Panc1 (cell line): ENCODE measurements around the gene AGRN. TPM values are rescaled to one million over a fixed set of nuclear protein-coding genes. Genes with fewer than 3 reads are reported as not detected.
A peak's percentile ranks its signal among the peaks of the same experiment; 100 is the strongest.

Experiments used
- ATAC-seq: fragments of 200-7000 bp; cut with Tn5 transposase; 2 replicates; pipeline ENCODE4 v1.9.1; 2020; ENCODE audit warnings: mild to moderate bottlenecking, moderate library complexity
- Bru-seq: library from RNA; stranded (reverse); fragments of 400-500 nt; gene quantifications from one replicate; lab custom pipeline; 2021; lab: Mats Ljungman, UMichigan
- BruChase-seq, 2 experiments: library from RNA; stranded (reverse); fragments of 400-500 nt; gene quantifications; one replicate each; lab custom pipeline; 2021; lab: Mats Ljungman, UMichigan
- BruUV-seq: library from RNA; stranded (reverse); fragments of 400-500 nt; replicated peaks from 2 replicates; lab custom pipeline; 2021; lab: Mats Ljungman, UMichigan
- CTCF ChIA-PET: fragments of 300-600 bp; sonication (Branson Sonifier 250); formaldehyde crosslinking; loops from one replicate; lab custom pipeline; 2022; ENCODE audit warnings: antibody characterized with exemption; lab: Charles Lee
- POLR2A ChIA-PET: fragments of 300-600 bp; sonication (Branson Sonifier 250); formaldehyde crosslinking; loops from one replicate; lab custom pipeline; 2022; ENCODE audit warnings: antibody characterized with exemption; lab: Charles Lee
- DNase-seq: peaks from one replicate; pipeline ENCODE4 v3.0.0-alpha.2; 2010; ENCODE audit warnings: low read depth, low spot score
- H3K27ac ChIP-seq: 2 replicates; pipeline ENCODE4 v1.5.1; 2011; ENCODE audit warnings: mild to moderate bottlenecking, low read length, inconsistent platforms
- H3K27me3 ChIP-seq: fragments of 200-500 bp; sonication (Bioruptor generic); 2 replicates; pipeline ENCODE4 v1.6.0; 2014; ENCODE audit warnings: low read length, inconsistent platforms; ENCODE audit not compliant: control insufficient read depth, insufficient read depth
- H3K36me3 ChIP-seq: fragments of 200-500 bp; sonication (Bioruptor generic); 2 replicates; pipeline ENCODE4 v1.5.1; 2014; ENCODE audit warnings: inconsistent platforms, mild to moderate bottlenecking, low read length, moderate library complexity; ENCODE audit not compliant: control insufficient read depth, insufficient read depth
- H3K4me1 ChIP-seq: 2 replicates; pipeline ENCODE4 v1.5.1; 2011; ENCODE audit warnings: inconsistent platforms, mild to moderate bottlenecking, low read length, moderate library complexity; ENCODE audit not compliant: control insufficient read depth, insufficient read depth
- H3K4me3 ChIP-seq, 2 experiments: 2 replicates each; pipeline ENCODE4 v1.5.1; 2011 to 2012; ENCODE audit warnings: low read depth in 2 of 2, low read length in 2 of 2, mild to moderate bottlenecking in 2 of 2, inconsistent platforms in 1 of 2, moderate library complexity in 1 of 2
- H3K9me3 ChIP-seq: fragments of 200-500 bp; sonication (Bioruptor generic); 2 replicates; pipeline ENCODE4 v1.5.1; 2014; ENCODE audit warnings: low read depth, mild to moderate bottlenecking, inconsistent platforms, low read length, moderate library complexity; ENCODE audit not compliant: control insufficient read depth, insufficient read depth
- CTCF ChIP-seq: fragments of 450-650 bp; IDR thresholded peaks from 2 replicates; pipeline ENCODE4 v1.5.1; 2017; ENCODE audit warnings: mild to moderate bottlenecking
- POLR2AphosphoS5 ChIP-seq: IDR thresholded peaks from 2 replicates; pipeline ENCODE4 v1.6.1; 2012; ENCODE audit warnings: mild to moderate bottlenecking, low read depth, low read length, moderate library complexity
- SIN3A ChIP-seq: IDR thresholded peaks from 2 replicates; pipeline ENCODE4 v1.6.1; 2012; ENCODE audit warnings: low read depth, mild to moderate bottlenecking, low read length, moderate library complexity, borderline replicate concordance; ENCODE audit not compliant: insufficient read depth
- TCF7L2 ChIP-seq: IDR thresholded peaks from 2 replicates; pipeline ENCODE4 v1.6.1; 2011; ENCODE audit warnings: mild to moderate bottlenecking, low read depth, low read length, inconsistent platforms
- in situ Hi-C: cut with HindIII; loops from 2 replicates; pipeline ENCODE4 v1.10.0; 2016; ENCODE audit warnings: low sequenced_read_pairs, low pct_unique_long_range_greater_than_20kb
- intact Hi-C: fragments of 100-400 bp; cut with micrococcal nuclease; formaldehyde crosslinking; loops from one replicate; pipeline ENCODE4 v1.10.0; 2022; ENCODE audit not compliant: unreplicated experiment
- long read RNA-seq: library from polyadenylated mRNA; unstranded; transcript quantifications from one replicate; pipeline ENCODE4 v2.0.0, GENCODE V29; 2021; ENCODE audit not compliant: unreplicated experiment
- polyA plus RNA-seq: library from polyadenylated mRNA; unstranded; fragments of >200 nt; gene quantifications from one replicate; pipeline ENCODE4 v1.2.1, GENCODE V29; 2012; ENCODE audit warnings: missing spikeins; ENCODE audit not compliant: insufficient read length
- total RNA-seq: library from RNA; stranded (reverse); gene quantifications from one replicate; pipeline ENCODE4 v1.2.1, GENCODE V29; 2021; ENCODE audit not compliant: unreplicated experiment
- TF ChIP-seq, protein P1 (sequence below), 2 experiments: IDR thresholded peaks; 2 replicates each; pipeline ENCODE4 v1.6.1; 2011 to 2012; ENCODE audit warnings: low read depth in 2 of 2, control low read depth in 1 of 2, low read length in 1 of 2, mild to moderate bottlenecking in 1 of 2, moderate library complexity in 1 of 2; ENCODE audit not compliant: insufficient read depth in 1 of 2

The AGRN gene
- total RNA-seq, result 153 TPM
- polyA plus RNA-seq, result 160 TPM
- Bru-seq, nascent RNA, result percentile 56 among the genes with signal in this experiment
- percentile 69 among the genes with signal in this experiment for BruChase-seq, experiment 1, labeled RNA remaining after a 2-hour chase
- BruChase-seq, experiment 2, labeled RNA remaining after a 6-hour chase, result percentile 75 among the genes with signal in this experiment
- long read RNA-seq, partial matches to known transcripts, result 100 of 140 reads
- long read RNA-seq, other reads (novel, unspliced or antisense), result 36 of 140 reads

DNA sequence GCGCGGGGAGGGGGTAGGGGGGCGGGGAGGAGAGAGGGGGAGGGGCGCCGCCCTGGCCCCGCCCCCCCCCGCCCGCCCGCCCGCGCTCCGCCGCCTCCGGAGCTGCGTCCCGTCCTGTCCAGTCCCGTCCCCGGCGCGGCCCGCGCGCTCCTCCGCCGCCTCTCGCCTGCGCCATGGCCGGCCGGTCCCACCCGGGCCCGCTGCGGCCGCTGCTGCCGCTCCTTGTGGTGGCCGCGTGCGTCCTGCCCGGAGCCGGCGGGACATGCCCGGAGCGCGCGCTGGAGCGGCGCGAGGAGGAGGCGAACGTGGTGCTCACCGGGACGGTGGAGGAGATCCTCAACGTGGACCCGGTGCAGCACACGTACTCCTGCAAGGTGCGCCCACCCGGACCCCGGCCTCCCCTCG lies at the start of gene AGRN:
AGRN (plus strand) TSS at position 121 of the 405 bp plus-strand sequence; CDS start at position 174, 53 bp downstream.
- intact Hi-C loops, result loop anchor here (10.0 kb wide), 1 partner anchor 45 kb away; no protein-coding TSS in a partner anchor
- BruUV-seq, result no TSS peak
- ATAC-seq (peak; percentile 49), DNase-seq (no peak)
- POLR2A ChIA-PET, result interaction anchor here (0.6 kb wide), 1 partner anchor 18 kb away, joined by 7 read pairs; no protein-coding TSS in a partner anchor
- TF ChIP-seq SIN3A, result no peak
- TF ChIP-seq TCF7L2, result no peak
- CTCF ChIA-PET, result interaction anchor here (0.6 kb wide), 1 partner anchor 44 kb away, joined by 5 read pairs; no protein-coding TSS in a partner anchor
- H3K27me3 ChIP-seq, result no peaks in the 10 kb centered on the region
- in situ Hi-C loops, result no loop called here
- peaks cover 43% of the 10 kb centered on the region for H3K4me1 ChIP-seq
- H3K36me3 ChIP-seq, result no peaks in the 10 kb centered on the region; the same call in 1 of the 2 replicates
- no peaks in the 10 kb centered on the region for H3K9me3 ChIP-seq
- peak within 1 kb of the TSS; percentile 60 to 70 for H3K4me3 ChIP-seq
- H3K27ac ChIP-seq, result peak within 1 kb of the TSS; percentile 82

DNA sequence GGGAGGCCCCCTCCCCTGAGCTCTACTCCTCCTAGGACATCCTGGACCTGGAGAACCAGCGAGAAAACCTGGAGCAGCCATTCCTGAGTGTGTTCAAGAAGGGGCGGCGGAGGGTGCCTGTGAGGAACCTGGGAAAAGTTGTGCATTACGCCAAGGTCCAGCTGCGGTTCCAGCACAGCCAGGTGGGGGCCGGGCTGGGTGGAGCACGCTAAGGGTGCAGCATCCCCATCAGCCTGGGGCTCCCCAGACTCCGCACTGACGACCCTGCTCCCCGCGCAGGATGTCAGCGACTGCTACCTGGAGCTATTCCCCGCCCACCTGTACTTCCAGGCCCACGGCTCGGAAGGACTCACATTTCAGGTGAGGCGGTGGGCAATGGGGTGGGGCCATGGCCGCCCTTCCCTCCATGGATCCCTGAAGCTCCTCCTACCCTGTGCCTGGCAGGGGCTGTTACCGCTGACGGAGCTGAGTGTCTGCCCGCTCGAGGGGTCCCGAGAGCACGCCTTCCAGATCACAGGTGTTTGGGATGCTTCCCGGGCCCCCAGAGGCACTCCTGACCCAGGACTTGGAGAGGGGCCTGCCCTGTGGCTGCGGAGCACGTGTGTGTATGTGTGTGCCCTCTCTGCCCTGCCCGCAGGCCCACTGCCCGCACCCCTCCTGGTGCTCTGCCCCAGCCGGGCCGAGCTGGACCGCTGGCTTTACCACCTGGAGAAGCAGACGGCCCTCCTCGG lies 49.5 kb upstream of the AGRN start:
- no peak for TF ChIP-seq SIN3A
- TF ChIP-seq, protein P1, sequence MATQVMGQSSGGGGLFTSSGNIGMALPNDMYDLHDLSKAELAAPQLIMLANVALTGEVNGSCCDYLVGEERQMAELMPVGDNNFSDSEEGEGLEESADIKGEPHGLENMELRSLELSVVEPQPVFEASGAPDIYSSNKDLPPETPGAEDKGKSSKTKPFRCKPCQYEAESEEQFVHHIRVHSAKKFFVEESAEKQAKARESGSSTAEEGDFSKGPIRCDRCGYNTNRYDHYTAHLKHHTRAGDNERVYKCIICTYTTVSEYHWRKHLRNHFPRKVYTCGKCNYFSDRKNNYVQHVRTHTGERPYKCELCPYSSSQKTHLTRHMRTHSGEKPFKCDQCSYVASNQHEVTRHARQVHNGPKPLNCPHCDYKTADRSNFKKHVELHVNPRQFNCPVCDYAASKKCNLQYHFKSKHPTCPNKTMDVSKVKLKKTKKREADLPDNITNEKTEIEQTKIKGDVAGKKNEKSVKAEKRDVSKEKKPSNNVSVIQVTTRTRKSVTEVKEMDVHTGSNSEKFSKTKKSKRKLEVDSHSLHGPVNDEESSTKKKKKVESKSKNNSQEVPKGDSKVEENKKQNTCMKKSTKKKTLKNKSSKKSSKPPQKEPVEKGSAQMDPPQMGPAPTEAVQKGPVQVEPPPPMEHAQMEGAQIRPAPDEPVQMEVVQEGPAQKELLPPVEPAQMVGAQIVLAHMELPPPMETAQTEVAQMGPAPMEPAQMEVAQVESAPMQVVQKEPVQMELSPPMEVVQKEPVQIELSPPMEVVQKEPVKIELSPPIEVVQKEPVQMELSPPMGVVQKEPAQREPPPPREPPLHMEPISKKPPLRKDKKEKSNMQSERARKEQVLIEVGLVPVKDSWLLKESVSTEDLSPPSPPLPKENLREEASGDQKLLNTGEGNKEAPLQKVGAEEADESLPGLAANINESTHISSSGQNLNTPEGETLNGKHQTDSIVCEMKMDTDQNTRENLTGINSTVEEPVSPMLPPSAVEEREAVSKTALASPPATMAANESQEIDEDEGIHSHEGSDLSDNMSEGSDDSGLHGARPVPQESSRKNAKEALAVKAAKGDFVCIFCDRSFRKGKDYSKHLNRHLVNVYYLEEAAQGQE (IDR thresholded peaks at IDR 0.05; ENCODE audit: insufficient read depth in 1 of 2, low read depth in 2 of 2, low read length in 1 of 2), result no peak
- intact Hi-C loops (no loop called here), in situ Hi-C loops (no loop called here)
- Histone ChIP-seq H3K36me3 (no peaks in the 10 kb centered on the region), H3K4me1 (peaks cover 13% of the 10 kb centered on the region), H3K27ac (no peak overlapping the region), H3K9me3 (no peaks in the 10 kb centered on the region), H3K27me3 (no peaks in the 10 kb centered on the region), H3K4me3 (no peak overlapping the region)
- ChIA-PET POLR2A (no interaction called here), CTCF (no interaction called here)
- ATAC-seq (no peak), DNase-seq (no peak)
- BruUV-seq, result no TSS peak

GRCh38 chr1:970973-971730 lies 48.8 kb upstream of the AGRN start:
- intact Hi-C loops (no loop called here), in situ Hi-C loops (no loop called here)
- H3K27ac ChIP-seq, result no peak overlapping the region
- no peaks in the 10 kb centered on the region for H3K36me3 ChIP-seq
- no peaks in the 10 kb centered on the region for H3K27me3 ChIP-seq
- POLR2A ChIA-PET, result no interaction called here
- ATAC-seq, result no peak
- no TSS peak for BruUV-seq
- H3K4me1 ChIP-seq, result peaks cover 11% of the 10 kb centered on the region; the same call in 1 of the 2 replicates
- H3K9me3 ChIP-seq, result no peaks in the 10 kb centered on the region
- no peak for TF ChIP-seq CTCF
- TF ChIP-seq POLR2AphosphoS5, result no peak
- TF ChIP-seq, protein P1 (IDR thresholded peaks at IDR 0.05; ENCODE audit: insufficient read depth in 1 of 2, low read depth in 2 of 2, low read length in 1 of 2), result no peak
- DNase-seq, result no peak
- H3K4me3 ChIP-seq, result no peak overlapping the region
- CTCF ChIA-PET, result no interaction called here
